HepG2 (cell line): ENCODE measurements around the gene SIK3. TPM values are rescaled to one million over a fixed set of nuclear protein-coding genes. Genes with fewer than 3 reads are reported as not detected.

Source experiments
- ATAC-seq: fragments of 200-7000 bp; cut with Tn5 transposase; 3 replicates; pipeline ENCODE4 v1.9.1; 2020; ENCODE audit warnings: mild to moderate bottlenecking, moderate library complexity
- BruUV-seq: library from RNA; stranded (reverse); fragments of 400-500 nt; replicated peaks from 2 replicates; lab custom pipeline; 2021; lab: Mats Ljungman, UMichigan
- CTCF ChIA-PET: fragments of 300-600 bp; formaldehyde crosslinking; extraction: SDS; loops from one replicate; lab custom pipeline; 2021; ENCODE audit warnings: low total read pairs, inconsistent platforms, low intra/inter-chr PET ratio; lab: Yijun Ruan, JAX
- POLR2A ChIA-PET: fragments of 350-600 bp; sonication (Branson Sonifier 250); formaldehyde crosslinking; loops from one replicate; lab custom pipeline; 2020; ENCODE audit warnings: antibody characterized with exemption, inconsistent platforms; lab: Yijun Ruan, JAX
- DNase-seq: peaks from one replicate; pipeline ENCODE4 v3.0.0-alpha.2; 2015; ENCODE audit warnings: low spot score
- FAIRE-seq: peaks from 3 replicates; lab custom pipeline; 2011; peaks lifted over from hg19 to GRCh38; lab: Jason Lieb, UNC
- H2AFZ ChIP-seq: one replicate; pipeline ENCODE4 v1.6.1; 2011; ENCODE audit warnings: low read length, inconsistent platforms
- H3K27ac ChIP-seq: fragments of 300-600 bp; 3 replicates; pipeline ENCODE4 v1.8.0; 2011; ENCODE audit warnings: mixed run types, mild to moderate bottlenecking, mixed read lengths, low read length, inconsistent platforms; ENCODE audit not compliant: insufficient read depth; ENCODE audit errors: extremely low read length
- H3K27me3 ChIP-seq, 2 experiments: fragments of 200-600 bp in 1 of 2; 2 replicates in 1 of 2; 3 replicates in 1 of 2; pipeline versions ENCODE4 v1.6.0 to v1.8.0; 2011; ENCODE audit warnings: low read length in 2 of 2, mild to moderate bottlenecking in 2 of 2, moderate library complexity in 2 of 2, inconsistent platforms in 1 of 2; ENCODE audit not compliant: insufficient read depth in 2 of 2, control insufficient read depth in 1 of 2
- H3K36me3 ChIP-seq, 2 experiments: fragments of 200-600 bp in 1 of 2; replicated peaks in 1 of 2; 2 replicates in 1 of 2; 3 replicates in 1 of 2; pipeline versions ENCODE4 v1.5.1 to v1.8.0; 2011; ENCODE audit warnings: low read length in 2 of 2, inconsistent platforms in 1 of 2; ENCODE audit not compliant: insufficient read depth in 2 of 2, control insufficient read depth in 1 of 2
- H3K4me1 ChIP-seq: 2 replicates; pipeline ENCODE4 v1.5.1; 2012; ENCODE audit warnings: low read length, inconsistent platforms; ENCODE audit not compliant: insufficient read depth
- H3K4me2 ChIP-seq: 2 replicates; pipeline ENCODE4 v1.6.0; 2011; ENCODE audit warnings: low read depth, low read length, inconsistent platforms
- H3K4me3 ChIP-seq, 3 experiments: fragments of 200-600 bp in 1 of 3; sonication (generic), shearing (Covaris generic) in 1 of 3; replicated peaks in 1 of 3; 2 replicates each; pipeline ENCODE4 v1.5.1; 2011 to 2016; ENCODE audit warnings: low read length in 3 of 3, inconsistent platforms in 2 of 3, low read depth in 2 of 3, mild to moderate bottlenecking in 2 of 3, control low read depth in 1 of 3, mixed read lengths in 1 of 3; ENCODE audit not compliant: insufficient read depth in 1 of 3
- H3K79me2 ChIP-seq: one replicate; pipeline ENCODE4 v1.6.1; 2011; ENCODE audit warnings: low read length, inconsistent platforms; ENCODE audit not compliant: insufficient read depth
- H3K9ac ChIP-seq: 2 replicates; pipeline ENCODE4 v1.6.0; 2011; ENCODE audit warnings: mild to moderate bottlenecking, low read depth, low read length, inconsistent platforms; ENCODE audit not compliant: insufficient read depth
- H3K9me3 ChIP-seq: 2 replicates; pipeline ENCODE4 v1.5.1; 2012; ENCODE audit warnings: mild to moderate bottlenecking, low read length
- H4K20me1 ChIP-seq: 2 replicates; pipeline ENCODE4 v1.6.0; 2011; ENCODE audit warnings: inconsistent platforms, mild to moderate bottlenecking, low read length, moderate library complexity; ENCODE audit not compliant: insufficient read depth
- CREM ChIP-seq, 2 experiments: sonication (generic) in 1 of 2; formaldehyde crosslinking in 1 of 2; IDR thresholded peaks; 2 replicates each; pipeline versions ENCODE4 v1.4.0 to v1.6.1; 2016 to 2020; ENCODE audit warnings: antibody characterized with exemption in 1 of 2, mild to moderate bottlenecking in 1 of 2, missing genetic modification reagents in 1 of 2
- DNMT1 ChIP-seq: sonication (generic); formaldehyde crosslinking; IDR thresholded peaks from 2 replicates; pipeline ENCODE4 v1.5.1; 2020; ENCODE audit warnings: mild to moderate bottlenecking, missing genetic modification reagents
- FOXA1 ChIP-seq, 2 experiments: fragments of 450-650 bp in 1 of 2; sonication (generic) in 1 of 2; formaldehyde crosslinking in 1 of 2; IDR thresholded peaks; 2 replicates each; pipeline versions ENCODE4 v1.4.0 to v1.6.1; 2016 to 2020; ENCODE audit warnings: missing genetic modification reagents in 1 of 2
- IRX3 ChIP-seq: sonication (generic); formaldehyde crosslinking; IDR thresholded peaks from 2 replicates; pipeline ENCODE4 v1.8.1; 2023; ENCODE audit warnings: mild to moderate bottlenecking, low read depth, missing genetic modification reagents, borderline replicate concordance
- KDM2A ChIP-seq: sonication (generic); formaldehyde crosslinking; IDR thresholded peaks from 2 replicates; pipeline ENCODE4 v1.4.0; 2020; ENCODE audit warnings: low read depth, missing genetic modification reagents, borderline replicate concordance
- NCOR1 ChIP-seq: fragments of 200-600 bp; sonication (generic); IDR thresholded peaks from 2 replicates; pipeline ENCODE4 v1.7.0; 2017; ENCODE audit warnings: antibody characterized with exemption, low read length, borderline replicate concordance
- PATZ1 ChIP-seq: sonication (generic); formaldehyde crosslinking; IDR thresholded peaks from 2 replicates; pipeline ENCODE4 v1.4.0; 2020; ENCODE audit warnings: missing genetic modification reagents
- RAD21 ChIP-seq: fragments of 450-650 bp; formaldehyde crosslinking; IDR thresholded peaks from 2 replicates; pipeline ENCODE4 v1.5.0; 2020; ENCODE audit warnings: mild to moderate bottlenecking
- SIN3A ChIP-seq: IDR thresholded peaks from 2 replicates; pipeline ENCODE4 v1.6.1; 2011; ENCODE audit warnings: low read depth, mild to moderate bottlenecking, control low read depth, low read length, borderline replicate concordance
- STAG1 ChIP-seq: sonication (generic); formaldehyde crosslinking; IDR thresholded peaks from 2 replicates; pipeline ENCODE4 v1.4.0; 2020; ENCODE audit warnings: missing genetic modification reagents
- TBL1XR1 ChIP-seq: fragments of 150-350 bp; IDR thresholded peaks from 2 replicates; pipeline ENCODE4 v1.6.1; 2014; ENCODE audit warnings: borderline replicate concordance, low read length; ENCODE audit not compliant: partially characterized antibody
- YEATS4 ChIP-seq: sonication (generic); formaldehyde crosslinking; IDR thresholded peaks from 2 replicates; pipeline ENCODE4 v1.4.0; 2020; ENCODE audit warnings: missing genetic modification reagents, borderline replicate concordance
- ZBTB43 ChIP-seq: sonication (generic); formaldehyde crosslinking; conservative IDR thresholded peaks from 2 replicates; pipeline ENCODE4 v1.4.0; 2020; ENCODE audit warnings: missing genetic modification reagents
- ZFY ChIP-seq: sonication (generic); formaldehyde crosslinking; IDR thresholded peaks from 2 replicates; pipeline ENCODE4 v1.4.0; 2020; ENCODE audit warnings: missing genetic modification reagents
- ZNF143 ChIP-seq: sonication (generic); formaldehyde crosslinking; IDR thresholded peaks from 2 replicates; pipeline ENCODE4 v1.4.0; 2020; ENCODE audit warnings: missing genetic modification reagents
- ZNF776 ChIP-seq: sonication (generic); formaldehyde crosslinking; IDR thresholded peaks from 2 replicates; pipeline ENCODE4 v1.4.0; 2020; ENCODE audit warnings: mild to moderate bottlenecking, missing genetic modification reagents
- ZNF792 ChIP-seq: IDR thresholded peaks from 2 replicates; pipeline ENCODE4 v1.6.1; 2016
- ZNF878 ChIP-seq: sonication (generic); formaldehyde crosslinking; IDR thresholded peaks from 2 replicates; pipeline ENCODE4 v1.8.1; 2023; ENCODE audit warnings: mild to moderate bottlenecking, missing genetic modification reagents, moderate library complexity
- WGBS: methylation state at CpG from one replicate; pipeline ENCODE4 v1.1.6; 2017; ENCODE audit warnings: low lambda C conversion rate; 5-methylcytosine and 5-hydroxymethylcytosine counted together
- in situ Hi-C: cut with HindIII; loops from 2 replicates; pipeline ENCODE4 v1.10.0; 2017; ENCODE audit warnings: low pct_unique_long_range_greater_than_20kb; ENCODE audit not compliant: extremely low pct_ligation_motif_present
- intact Hi-C: fragments of 100-400 bp; cut with micrococcal nuclease; formaldehyde crosslinking; loops from one replicate; pipeline ENCODE4 v1.10.0; 2022; ENCODE audit not compliant: unreplicated experiment
- polyA plus RNA-seq, 8 experiments: library from polyadenylated mRNA; depleted of rRNA in 3 of 8; stranded (reverse) in 7 of 8; unstranded in 1 of 8; fragments of >200 nt; fragmentation: Illumina TruSeq in 4 of 8; extraction: Trizol in 4 of 8; gene quantifications; 2 replicates each; pipeline versions ENCODE4 v1.2.1 to v1.2.3, GENCODE V29; 2011 to 2016; ENCODE audit warnings: low read depth in 4 of 8, missing spikeins in 1 of 8, mixed read lengths in 1 of 8; ENCODE audit not compliant: insufficient read depth in 1 of 8
- total RNA-seq, 5 experiments: library from RNA; depleted of rRNA; stranded (reverse); fragments of >200 nt; fragmentation: Illumina TruSeq; extraction: Trizol; gene quantifications; 2 replicates each; pipeline ENCODE4 v1.2.3, GENCODE V29; 2016; ENCODE audit warnings: low read depth in 1 of 5
- TF ChIP-seq, protein P1 (sequence below): sonication (generic); formaldehyde crosslinking; IDR thresholded peaks from 2 replicates; pipeline ENCODE4 v1.4.0; 2020; ENCODE audit warnings: missing genetic modification reagents

Gene SIK3
- total and polyA plus RNA-seq, 2 of the 13 experiments (the other 11 are each of a cell fraction or from before 2014, with no cell fraction given), result 5.7 to 9.8 TPM

DNA sequence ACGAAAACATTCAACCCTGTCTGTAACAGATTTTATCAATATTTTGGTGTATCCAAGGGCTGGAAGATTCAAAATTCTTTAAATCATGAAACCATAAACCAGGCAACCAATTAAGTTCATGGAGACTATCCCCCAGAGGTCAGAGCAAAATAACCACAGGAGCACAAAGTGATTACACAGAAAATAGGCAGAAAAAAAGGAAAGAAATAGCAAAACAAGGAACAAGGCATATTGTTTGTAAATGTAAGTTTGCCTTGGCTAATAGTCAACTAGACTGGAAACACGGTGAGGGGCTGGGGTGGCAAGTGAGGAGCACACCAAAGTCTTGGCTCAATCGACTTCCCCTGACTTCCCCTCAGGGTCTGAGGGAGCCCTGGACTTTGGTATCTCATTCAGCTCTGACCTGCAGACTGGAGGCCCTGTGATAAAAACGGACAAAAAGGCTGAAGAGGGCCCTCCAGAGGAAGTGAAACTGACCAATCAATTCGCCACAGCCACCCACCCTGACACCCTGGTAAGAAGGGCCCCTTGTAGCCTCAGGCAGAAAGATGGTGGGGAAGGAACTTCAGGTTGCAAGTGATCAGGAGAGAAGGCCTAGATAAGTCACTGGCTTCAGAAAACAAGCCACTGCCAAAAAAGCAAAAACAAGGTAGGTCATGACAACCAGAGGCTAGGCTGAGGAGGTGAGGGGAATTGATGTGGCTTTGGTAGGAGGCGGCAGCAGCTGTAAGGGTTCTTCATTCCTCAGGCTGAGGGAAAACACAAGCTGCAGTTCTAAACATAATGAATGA is 1.8 kb downstream of the SIK3 start:
- H3K4me1 ChIP-seq, result peaks cover 74% of the 10 kb centered on the region
- ChIA-PET CTCF (no interaction called here), POLR2A (interaction anchor here (0.9 to 5.8 kb wide), 12 partner anchors 19 to 306 kb away, joined by 3 to 69 read pairs (median 8); partner anchors contain the start of genes APOA1, APOC3 and PAFAH1B2)
- intact Hi-C loops (loop anchor here (2.0 to 5.0 kb wide), 2 partner anchors 74 to 168 kb away; no protein-coding TSS in a partner anchor), in situ Hi-C loops (loop anchor here (5.0 to 10.0 kb wide), 2 partner anchors 214 to 302 kb away; partner anchors contain the start of gene APOA5)
- peak overlapping the region; percentile 79 to 89 (median 87) for H3K4me3 ChIP-seq
- H3K27me3 ChIP-seq, result no peaks in the 10 kb centered on the region; a peak in 1 of 5 replicates
- no peak overlapping the region for H2AFZ ChIP-seq
- peak overlapping the region; percentile 88 for H3K9ac ChIP-seq
- ATAC-seq (peak; percentile 70), DNase-seq (peak; percentile 78), FAIRE-seq (peak; percentile 68)
- 0 out of 5 replicates have a peak, but pooled peaks cover 0 to 1% of the 10 kb centered on the region in 2 experiments for H3K36me3 ChIP-seq
- peaks cover 48% of the 10 kb centered on the region for H4K20me1 ChIP-seq
- 18% methylated on average over 6 of the region's 6 CpGs for WGBS
- TSS peak; percentile 50 for BruUV-seq
- no peaks in the 10 kb centered on the region for H3K9me3 ChIP-seq
- H3K27ac ChIP-seq, result peak overlapping the region; percentile 80
- H3K4me2 ChIP-seq, result peak overlapping the region; percentile 91
- H3K79me2 ChIP-seq, result peaks cover 64% of the 10 kb centered on the region
- TF ChIP-seq, protein P1, sequence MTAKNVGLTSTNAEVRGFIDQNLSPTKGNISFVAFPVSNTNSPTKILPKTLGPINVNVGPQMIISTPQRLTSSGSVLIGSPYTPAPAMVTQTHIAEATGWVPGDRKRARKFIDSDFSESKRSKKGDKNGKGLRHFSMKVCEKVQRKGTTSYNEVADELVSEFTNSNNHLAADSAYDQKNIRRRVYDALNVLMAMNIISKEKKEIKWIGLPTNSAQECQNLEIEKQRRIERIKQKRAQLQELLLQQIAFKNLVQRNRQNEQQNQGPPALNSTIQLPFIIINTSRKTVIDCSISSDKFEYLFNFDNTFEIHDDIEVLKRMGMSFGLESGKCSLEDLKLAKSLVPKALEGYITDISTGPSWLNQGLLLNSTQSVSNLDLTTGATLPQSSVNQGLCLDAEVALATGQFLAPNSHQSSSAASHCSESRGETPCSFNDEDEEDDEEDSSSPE (CRISPR knock-in tag), result no peak; the same call in 1 of the 2 replicates
- TF ChIP-seq ZBTB43 (0 out of 2 replicates have a peak, but pooled peaks have one; percentile 38), RAD21 (CRISPR knock-in tag) (peak; percentile 22; the same call in 1 of the 2 replicates), STAG1 (CRISPR knock-in tag) (peak; percentile 79), CREM (IDR thresholded peaks at IDR 0.05) (peak; percentile 19; the same call in 1 of the 2 replicates), CREM (CRISPR knock-in tag; IDR thresholded peaks at IDR 0.05) (no peak), ZNF878 (CRISPR knock-in tag) (no peak), PATZ1 (CRISPR knock-in tag) (peak; percentile 36), IRX3 (CRISPR knock-in tag) (no peak), YEATS4 (CRISPR knock-in tag) (peak; percentile 40; the same call in 1 of the 2 replicates), ZNF776 (CRISPR knock-in tag) (no peak), TBL1XR1 (peak; percentile 34), KDM2A (CRISPR knock-in tag) (peak; percentile 32; the same call in 1 of the 2 replicates), NCOR1 (peak; percentile 66; the same call in 1 of the 2 replicates), SIN3A (peak; percentile 65; the same call in 1 of the 2 replicates), ZNF792 (peak; percentile 27; the same call in 1 of the 2 replicates), ZNF143 (no peak), ZFY (CRISPR knock-in tag) (peak; percentile 46; the same call in 1 of the 2 replicates), FOXA1 (IDR thresholded peaks at IDR 0.05) (no peak), FOXA1 (CRISPR knock-in tag; IDR thresholded peaks at IDR 0.05) (peak; percentile 15; the same call in 1 of the 2 replicates), DNMT1 (no peak)
